Measurements from ENCODE around the gene SEMA6D.

Gene SEMA6D

DNA sequence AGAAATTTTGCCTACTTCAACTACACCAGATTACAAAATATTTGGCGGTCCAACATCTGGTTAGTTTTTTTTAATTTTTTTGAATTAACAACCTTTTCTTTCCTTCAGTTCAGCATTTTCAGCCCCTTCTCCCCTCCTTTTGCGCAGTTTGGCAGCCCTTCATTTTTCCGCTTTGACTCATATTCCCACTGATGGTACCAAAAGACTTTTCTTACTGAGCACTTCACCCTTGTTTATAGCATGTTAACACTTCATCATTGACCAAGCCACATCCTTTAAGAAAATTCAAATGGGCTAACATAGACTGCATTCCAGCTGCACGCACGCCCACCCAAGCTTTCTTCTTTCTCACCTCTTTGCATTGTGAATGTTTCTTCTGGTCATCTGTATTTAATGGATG, 49.7 kb downstream of the SEMA6D start:
- H3K9me3 ChIP-seq (ENCODE audit: insufficient read depth, low read depth, low read length) = no peaks in the 10 kb centered on the region
- H3K36me3 ChIP-seq (ENCODE audit: insufficient read depth, low read depth, low read length) = peaks cover 42% of the 10 kb centered on the region
- no peaks in the 10 kb centered on the region; the same call in 1 of the 2 replicates for H3K4me1 ChIP-seq (ENCODE audit: insufficient read depth, low read length)
- no peaks in the 10 kb centered on the region for H3K27me3 ChIP-seq (ENCODE audit: insufficient read depth, low read length)
- H3K4me3 ChIP-seq (ENCODE audit: low read length) = no peak overlapping the region
- H3K9ac ChIP-seq (ENCODE audit: low read depth, low read length) = no peak overlapping the region
- H3K27ac ChIP-seq (ENCODE audit: low read length) = no peak overlapping the region

- Histone ChIP-seq H3K27me3 (ENCODE audit: insufficient read depth, low read length) (no peaks in the 10 kb centered on the region), H3K4me3 (ENCODE audit: low read length) (no peak overlapping the region), H3K4me1 (ENCODE audit: insufficient read depth, low read length) (peaks cover 6% of the 10 kb centered on the region; the same call in 1 of the 2 replicates), H3K36me3 (ENCODE audit: insufficient read depth, low read depth, low read length) (peaks cover 32% of the 10 kb centered on the region), H3K9me3 (ENCODE audit: insufficient read depth, low read depth, low read length) (no peaks in the 10 kb centered on the region), H3K27ac (ENCODE audit: low read length) (no peak overlapping the region), H3K9ac (ENCODE audit: low read depth, low read length) (no peak overlapping the region)
Observed at GRCh38 chr15:47768735-47769134, 51.4 kb downstream of the SEMA6D start.

DNA sequence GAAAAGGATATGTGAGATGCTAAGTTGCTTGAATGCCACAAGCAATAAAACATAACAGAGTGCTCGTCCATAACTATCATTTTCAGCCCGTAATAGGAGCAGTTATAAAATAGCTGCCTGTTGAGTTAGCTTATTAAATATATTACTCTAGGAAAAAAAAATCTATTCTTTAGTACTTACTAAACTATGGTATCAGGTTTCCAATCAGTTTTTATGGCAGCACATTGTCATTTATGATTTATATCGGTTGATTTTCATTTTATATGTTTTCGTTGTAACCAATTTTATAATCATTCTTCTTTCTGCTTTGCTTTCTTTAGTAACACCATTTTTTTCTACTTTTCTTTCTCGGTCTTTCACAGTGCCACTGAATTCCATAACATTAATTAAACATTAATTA, 51.9 kb downstream of the SEMA6D start:
- peaks cover 6% of the 10 kb centered on the region; the same call in 1 of the 2 replicates for H3K4me1 ChIP-seq (ENCODE audit: insufficient read depth, low read length)
- H3K4me3 ChIP-seq (ENCODE audit: low read length) = no peak overlapping the region
- H3K9me3 ChIP-seq (ENCODE audit: insufficient read depth, low read depth, low read length) = no peaks in the 10 kb centered on the region
- H3K27me3 ChIP-seq (ENCODE audit: insufficient read depth, low read length) = no peaks in the 10 kb centered on the region
- H3K36me3 ChIP-seq (ENCODE audit: insufficient read depth, low read depth, low read length) = peaks cover 28% of the 10 kb centered on the region; the same call in 1 of the 2 replicates
- H3K9ac ChIP-seq (ENCODE audit: low read depth, low read length) = no peak overlapping the region
- no peak overlapping the region for H3K27ac ChIP-seq (ENCODE audit: low read length)

GRCh38 chr15:47773143-47773542, 55.8 kb downstream of the SEMA6D start:
- no peak overlapping the region for H3K27ac ChIP-seq (ENCODE audit: low read length)
- H3K9me3 ChIP-seq (ENCODE audit: insufficient read depth, low read depth, low read length) = no peaks in the 10 kb centered on the region
- peaks cover 7% of the 10 kb centered on the region; the same call in 1 of the 2 replicates for H3K36me3 ChIP-seq (ENCODE audit: insufficient read depth, low read depth, low read length)
- no peak overlapping the region for H3K9ac ChIP-seq (ENCODE audit: low read depth, low read length)
- H3K4me3 ChIP-seq (ENCODE audit: low read length) = no peak overlapping the region
- H3K27me3 ChIP-seq (ENCODE audit: insufficient read depth, low read length) = no peaks in the 10 kb centered on the region
- H3K4me1 ChIP-seq (ENCODE audit: insufficient read depth, low read length) = peaks cover 12% of the 10 kb centered on the region; the same call in 1 of the 2 replicates

DNA sequence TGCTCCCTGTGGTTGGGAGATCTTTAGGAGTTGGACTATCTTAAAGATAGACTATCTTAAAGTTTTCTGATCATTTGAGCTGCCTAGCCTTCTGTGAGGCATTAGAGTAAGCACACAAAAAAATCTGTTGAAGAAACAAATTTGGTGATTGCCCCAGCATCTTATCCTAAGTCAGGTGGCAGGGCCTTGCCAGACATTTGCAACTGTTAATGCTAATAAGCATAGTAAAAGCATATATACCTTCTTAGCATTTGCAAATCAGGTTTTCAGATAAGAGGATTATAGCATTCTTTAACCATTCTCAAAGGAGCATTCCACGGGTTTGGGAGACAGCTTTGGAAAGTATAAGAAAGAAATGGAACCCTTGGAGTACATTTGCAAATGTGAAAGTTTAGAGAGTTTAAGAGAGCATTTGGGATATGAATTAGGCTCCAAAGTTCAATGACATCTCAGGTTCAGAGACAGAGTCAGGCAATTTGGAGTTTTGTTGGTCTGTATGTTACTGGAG, 61.0 kb downstream of the SEMA6D start:
- peak overlapping the region; percentile 54 for H3K4me3 ChIP-seq (ENCODE audit: low read length)
- no peaks in the 10 kb centered on the region for H3K36me3 ChIP-seq (ENCODE audit: insufficient read depth, low read depth, low read length)
- no peak overlapping the region for H3K27ac ChIP-seq (ENCODE audit: low read length)
- H3K9me3 ChIP-seq (ENCODE audit: insufficient read depth, low read depth, low read length) = no peaks in the 10 kb centered on the region
- H3K4me1 ChIP-seq (ENCODE audit: insufficient read depth, low read length) = peaks cover 18% of the 10 kb centered on the region; the same call in 1 of the 2 replicates
- no peaks in the 10 kb centered on the region for H3K27me3 ChIP-seq (ENCODE audit: insufficient read depth, low read length)
- peak overlapping the region; percentile 29; the same call in 1 of the 2 replicates for H3K9ac ChIP-seq (ENCODE audit: low read depth, low read length)

DNA sequence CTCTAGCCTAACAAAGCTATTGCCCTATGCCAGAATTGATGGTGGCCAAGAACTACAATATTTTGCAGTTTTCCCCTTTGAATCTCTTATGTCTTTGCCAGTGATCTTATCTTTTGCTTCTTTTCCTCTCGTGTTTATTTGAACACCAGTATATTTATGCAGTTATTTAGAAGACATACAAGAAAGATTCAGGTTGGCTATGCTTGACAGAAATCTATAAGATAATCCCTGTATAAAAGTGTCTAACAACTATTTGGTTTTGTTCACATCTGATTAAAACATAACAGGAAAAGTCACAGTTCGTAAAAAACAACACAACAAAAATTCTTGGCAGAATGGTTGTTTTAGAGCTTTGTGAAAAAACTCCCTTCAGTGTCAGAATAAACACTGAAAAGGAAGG, 63.7 kb downstream of the SEMA6D start:
- Histone ChIP-seq H3K27me3 (ENCODE audit: insufficient read depth, low read length) (no peaks in the 10 kb centered on the region), H3K27ac (ENCODE audit: low read length) (no peak overlapping the region), H3K36me3 (ENCODE audit: insufficient read depth, low read depth, low read length) (no peaks in the 10 kb centered on the region), H3K9me3 (ENCODE audit: insufficient read depth, low read depth, low read length) (no peaks in the 10 kb centered on the region), H3K4me1 (ENCODE audit: insufficient read depth, low read length) (peaks cover 18% of the 10 kb centered on the region; the same call in 1 of the 2 replicates), H3K4me3 (ENCODE audit: low read length) (no peak overlapping the region), H3K9ac (ENCODE audit: low read depth, low read length) (no peak overlapping the region)

DNA sequence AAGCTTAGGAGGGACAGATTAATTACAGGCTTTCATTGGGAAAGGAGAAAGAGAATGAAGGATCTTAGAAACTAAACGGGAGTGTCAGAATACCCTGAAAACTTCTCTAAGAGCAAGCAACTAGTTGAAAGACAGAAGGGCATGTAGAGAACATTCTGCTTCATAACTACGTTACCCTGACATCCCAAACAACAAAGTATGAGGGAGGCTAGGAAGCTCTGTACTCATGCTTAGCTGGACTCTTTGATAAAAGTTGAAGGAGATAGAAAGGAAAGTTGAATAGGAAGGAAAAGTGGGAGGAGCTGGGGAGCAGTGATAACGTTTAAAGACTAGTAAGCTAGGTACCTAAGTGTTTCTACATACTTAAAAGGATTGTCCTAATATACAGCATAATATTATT, 64.2 kb downstream of the SEMA6D start:
- Histone ChIP-seq H3K36me3 (ENCODE audit: insufficient read depth, low read depth, low read length) (no peaks in the 10 kb centered on the region), H3K4me3 (ENCODE audit: low read length) (no peak overlapping the region), H3K27ac (ENCODE audit: low read length) (no peak overlapping the region), H3K4me1 (ENCODE audit: insufficient read depth, low read length) (peaks cover 18% of the 10 kb centered on the region; the same call in 1 of the 2 replicates), H3K27me3 (ENCODE audit: insufficient read depth, low read length) (no peaks in the 10 kb centered on the region), H3K9me3 (ENCODE audit: insufficient read depth, low read depth, low read length) (no peaks in the 10 kb centered on the region), H3K9ac (ENCODE audit: low read depth, low read length) (no peak overlapping the region)

GRCh38 chr15:47784820-47785219, 67.5 kb downstream of the SEMA6D start:
- H3K4me1 ChIP-seq (ENCODE audit: insufficient read depth, low read length) = peaks cover under 1% of the 10 kb centered on the region; the same call in 1 of the 2 replicates
- H3K9ac ChIP-seq (ENCODE audit: low read depth, low read length) = no peak overlapping the region
- H3K27ac ChIP-seq (ENCODE audit: low read length) = no peak overlapping the region
- no peaks in the 10 kb centered on the region for H3K9me3 ChIP-seq (ENCODE audit: insufficient read depth, low read depth, low read length)
- H3K36me3 ChIP-seq (ENCODE audit: insufficient read depth, low read depth, low read length) = no peaks in the 10 kb centered on the region
- no peaks in the 10 kb centered on the region for H3K27me3 ChIP-seq (ENCODE audit: insufficient read depth, low read length)
- H3K4me3 ChIP-seq (ENCODE audit: low read length) = no peak overlapping the region

GRCh38 chr15:47786371-47786770, 69.1 kb downstream of the SEMA6D start:
- Histone ChIP-seq H3K27ac (ENCODE audit: low read length) (no peak overlapping the region), H3K9me3 (ENCODE audit: insufficient read depth, low read depth, low read length) (no peaks in the 10 kb centered on the region), H3K4me3 (ENCODE audit: low read length) (no peak overlapping the region), H3K4me1 (ENCODE audit: insufficient read depth, low read length) (no peaks in the 10 kb centered on the region; the same call in 1 of the 2 replicates), H3K36me3 (ENCODE audit: insufficient read depth, low read depth, low read length) (no peaks in the 10 kb centered on the region), H3K27me3 (ENCODE audit: insufficient read depth, low read length) (no peaks in the 10 kb centered on the region), H3K9ac (ENCODE audit: low read depth, low read length) (no peak overlapping the region)

GRCh38 chr15:47787875-47788274, 70.6 kb downstream of the SEMA6D start:
- no peaks in the 10 kb centered on the region for H3K27me3 ChIP-seq (ENCODE audit: insufficient read depth, low read length)
- H3K36me3 ChIP-seq (ENCODE audit: insufficient read depth, low read depth, low read length) = no peaks in the 10 kb centered on the region
- H3K4me1 ChIP-seq (ENCODE audit: insufficient read depth, low read length) = no peaks in the 10 kb centered on the region; the same call in 1 of the 2 replicates
- no peak overlapping the region for H3K4me3 ChIP-seq (ENCODE audit: low read length)
- no peak overlapping the region for H3K9ac ChIP-seq (ENCODE audit: low read depth, low read length)
- H3K27ac ChIP-seq (ENCODE audit: low read length) = no peak overlapping the region
- H3K9me3 ChIP-seq (ENCODE audit: insufficient read depth, low read depth, low read length) = no peaks in the 10 kb centered on the region

DNA sequence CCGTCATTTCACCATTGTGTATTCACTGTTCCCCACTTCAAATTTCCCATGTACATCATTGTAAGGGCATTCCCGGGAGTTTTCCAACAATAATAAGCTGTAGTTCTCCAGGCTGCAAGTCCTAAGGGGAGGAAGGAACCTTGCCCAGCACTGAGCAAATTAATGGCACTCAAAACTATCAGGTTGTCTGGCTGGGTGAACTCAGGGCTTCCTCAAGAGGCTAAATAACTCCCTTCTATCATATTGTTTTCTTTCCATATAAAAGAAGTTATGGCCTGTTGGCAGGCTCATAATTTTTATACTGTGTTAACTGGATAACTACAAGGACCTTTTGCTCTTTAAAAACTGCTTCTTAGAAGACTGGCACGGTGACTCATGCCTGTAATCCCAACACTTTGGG, 71.4 kb downstream of the SEMA6D start:
- no peaks in the 10 kb centered on the region for H3K27me3 ChIP-seq (ENCODE audit: insufficient read depth, low read length)
- no peak overlapping the region for H3K9ac ChIP-seq (ENCODE audit: low read depth, low read length)
- H3K4me3 ChIP-seq (ENCODE audit: low read length) = no peak overlapping the region
- H3K9me3 ChIP-seq (ENCODE audit: insufficient read depth, low read depth, low read length) = no peaks in the 10 kb centered on the region
- H3K4me1 ChIP-seq (ENCODE audit: insufficient read depth, low read length) = no peaks in the 10 kb centered on the region; the same call in 1 of the 2 replicates
- no peaks in the 10 kb centered on the region for H3K36me3 ChIP-seq (ENCODE audit: insufficient read depth, low read depth, low read length)
- H3K27ac ChIP-seq (ENCODE audit: low read length) = no peak overlapping the region

DNA sequence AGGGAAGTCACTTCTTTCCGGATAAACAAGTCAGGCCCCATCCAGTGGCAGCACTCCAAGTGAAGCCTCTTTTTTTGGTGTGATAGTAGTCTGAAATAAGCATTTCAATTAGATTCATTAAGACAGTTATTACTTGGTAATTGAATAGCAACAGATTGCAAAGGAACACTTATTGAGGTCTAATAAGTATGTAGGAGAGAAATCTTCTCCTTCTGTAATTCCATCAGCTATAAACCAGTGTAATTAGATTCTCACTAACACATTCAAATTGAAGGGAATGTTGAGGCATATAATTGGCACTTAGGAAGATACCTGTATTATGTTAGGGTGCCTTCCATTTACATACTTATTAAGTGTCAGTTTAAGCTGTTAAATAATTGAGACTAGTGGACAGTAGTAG, 73.9 kb downstream of the SEMA6D start:
- no peaks in the 10 kb centered on the region for H3K36me3 ChIP-seq (ENCODE audit: insufficient read depth, low read depth, low read length)
- H3K9ac ChIP-seq (ENCODE audit: low read depth, low read length) = no peak overlapping the region
- H3K4me1 ChIP-seq (ENCODE audit: insufficient read depth, low read length) = no peaks in the 10 kb centered on the region; the same call in 1 of the 2 replicates
- no peaks in the 10 kb centered on the region for H3K9me3 ChIP-seq (ENCODE audit: insufficient read depth, low read depth, low read length)
- no peak overlapping the region for H3K27ac ChIP-seq (ENCODE audit: low read length)
- H3K4me3 ChIP-seq (ENCODE audit: low read length) = no peak overlapping the region
- H3K27me3 ChIP-seq (ENCODE audit: insufficient read depth, low read length) = no peaks in the 10 kb centered on the region

All from iPS-20b (cell line).